ENCODE measurements around the gene DLGAP1. TPM values are rescaled to one million over a fixed set of nuclear protein-coding genes. Genes with fewer than 3 reads are reported as not detected.

Gene DLGAP1
- total and polyA plus RNA-seq, 2 experiments from 2014 or later, result 0.13 to 0.22 TPM

DNA sequence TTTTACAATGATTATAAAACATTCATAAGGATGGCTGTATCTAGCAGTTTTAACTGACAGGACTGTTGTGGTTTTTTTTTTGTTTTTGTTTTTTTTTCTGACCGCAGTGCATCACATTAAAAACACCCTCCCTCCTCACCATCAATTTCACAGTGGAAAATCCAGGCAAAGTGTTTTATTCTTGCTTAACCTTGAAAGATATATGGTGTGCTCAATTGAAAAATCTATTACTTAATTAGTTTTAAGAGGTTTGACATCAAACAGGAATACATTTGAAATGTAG is 250.7 kb downstream of the DLGAP1 start:
- H3K4me1 ChIP-seq (ENCODE audit: insufficient read depth), result no peaks in the 10 kb centered on the region

DNA sequence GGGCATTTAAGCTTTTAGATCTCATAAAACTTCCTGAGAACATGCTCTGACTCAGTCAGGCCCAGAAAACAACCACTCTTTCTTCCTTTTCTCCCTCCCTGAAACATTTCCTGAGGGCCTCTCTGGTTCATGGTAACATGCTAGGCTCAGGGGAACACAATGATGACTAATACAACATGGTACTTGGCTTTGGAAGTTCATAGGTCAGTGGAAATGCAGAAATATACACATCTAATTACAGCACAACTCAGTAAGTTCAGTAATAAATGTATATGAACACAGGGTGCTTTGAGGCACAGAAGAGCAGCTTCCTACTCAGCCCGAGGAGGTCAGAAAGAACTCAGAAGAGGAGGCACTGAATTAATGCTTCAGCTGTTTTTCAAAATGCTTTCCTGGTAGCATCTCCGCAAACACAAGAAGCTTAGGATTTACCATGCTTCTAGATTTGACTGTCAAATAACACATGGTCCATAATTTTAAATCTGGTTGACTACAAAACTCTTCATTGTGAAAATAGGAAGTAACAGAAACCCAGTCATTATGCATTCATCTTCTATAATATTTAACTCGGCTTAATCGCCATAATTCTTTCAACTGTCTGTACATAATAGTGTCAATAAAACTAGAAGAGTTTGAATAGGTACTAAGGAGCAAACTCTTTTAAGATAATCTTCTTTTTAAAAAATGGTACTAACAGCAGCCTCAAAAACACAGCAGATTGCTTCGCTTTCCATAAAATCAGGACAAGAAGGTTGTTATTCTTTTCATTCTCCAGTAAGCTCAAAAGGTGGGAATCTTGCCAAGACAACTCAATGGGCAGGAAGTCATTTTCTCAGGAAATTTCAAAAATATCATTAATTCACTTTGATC is 251.3 kb downstream of the DLGAP1 start:
- Histone ChIP-seq H3K27ac (no peak overlapping the region), H3K27me3 (replicated peaks; ENCODE audit: insufficient read depth) (no peaks in the 10 kb centered on the region), H2AFZ (no peak overlapping the region), H3K79me2 (ENCODE audit: insufficient read depth) (no peaks in the 10 kb centered on the region), H3K9me3 (ENCODE audit: low read depth) (no peaks in the 10 kb centered on the region), H3K36me3 (ENCODE audit: low read depth) (no peaks in the 10 kb centered on the region), H4K20me1 (ENCODE audit: insufficient read depth) (no peaks in the 10 kb centered on the region), H3K9me2 (ENCODE audit: insufficient read depth) (no peaks in the 10 kb centered on the region), H3K9ac (no peak overlapping the region), H3K4me2 (ENCODE audit: unreplicated experiment) (no peak overlapping the region), H3K4me3 (no peak overlapping the region), H3F3A (ENCODE audit: insufficient read depth) (no peaks in the 10 kb centered on the region), H3K4me1 (ENCODE audit: insufficient read depth) (no peaks in the 10 kb centered on the region)
- DNase-seq, result no peak
- in situ Hi-C loops (cut with MboI), result no loop called here
- TF ChIP-seq EZH2 (IDR thresholded peaks at IDR 0.05; ENCODE audit: insufficient read depth, poor library complexity, severe bottlenecking) (no peak), EZH2phosphoT487 (IDR thresholded peaks at IDR 0.05; ENCODE audit: insufficient read depth, low read depth) (no peak)
- WGBS, 2 experiments (ENCODE audit: low coverage in 1 of 2, low lambda C conversion rate in 2 of 2, missing lambda C conversion rate in 2 of 2), result 16 to 21% methylated on average over 5 of the region's 5 CpGs

More for the DNA sequence above, 250.7 kb downstream of the DLGAP1 start:
- Histone ChIP-seq H3K9me3 (ENCODE audit: low read depth) (no peaks in the 10 kb centered on the region), H3K79me2 (ENCODE audit: insufficient read depth) (no peaks in the 10 kb centered on the region), H3K27ac (no peak overlapping the region), H3F3A (ENCODE audit: insufficient read depth) (no peaks in the 10 kb centered on the region), H3K27me3 (replicated peaks; ENCODE audit: insufficient read depth) (no peaks in the 10 kb centered on the region), H3K9me2 (ENCODE audit: insufficient read depth) (no peaks in the 10 kb centered on the region), H3K9ac (no peak overlapping the region), H3K36me3 (ENCODE audit: low read depth) (no peaks in the 10 kb centered on the region), H3K4me3 (no peak overlapping the region), H2AFZ (no peak overlapping the region), H3K4me2 (ENCODE audit: unreplicated experiment) (no peak overlapping the region), H4K20me1 (ENCODE audit: insufficient read depth) (no peaks in the 10 kb centered on the region)
- TF ChIP-seq EZH2 (IDR thresholded peaks at IDR 0.05; ENCODE audit: insufficient read depth, poor library complexity, severe bottlenecking) (no peak), EZH2phosphoT487 (IDR thresholded peaks at IDR 0.05; ENCODE audit: insufficient read depth, low read depth) (no peak)
- in situ Hi-C loops (cut with MboI), result no loop called here
- DNase-seq, result no peak
- 14 to 18% methylated on average over 1 of the region's 1 CpG for WGBS, 2 experiments (ENCODE audit: low coverage in 1 of 2, low lambda C conversion rate in 2 of 2, missing lambda C conversion rate in 2 of 2)

DNA sequence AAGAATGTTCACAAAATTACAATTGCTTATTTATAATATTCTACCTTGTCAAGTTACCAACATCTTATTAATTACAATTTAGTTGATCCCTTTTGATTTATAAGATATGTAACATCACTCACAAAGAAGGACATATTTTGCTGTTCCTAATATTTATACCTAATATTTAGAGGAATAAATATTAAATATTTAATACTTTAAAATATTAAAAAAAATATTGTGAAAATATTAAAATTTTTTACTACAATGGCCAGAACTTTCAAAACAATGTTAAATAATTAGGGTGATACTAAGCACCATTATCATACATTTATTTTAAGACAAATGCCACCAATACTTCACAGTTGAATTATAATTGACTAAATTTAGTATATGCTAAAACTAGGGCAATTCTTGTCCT is 254.7 kb downstream of the DLGAP1 start:
- TF ChIP-seq EZH2phosphoT487 (IDR thresholded peaks at IDR 0.05; ENCODE audit: insufficient read depth, low read depth), result no peak
- in situ Hi-C loops (cut with MboI), result no loop called here
- Histone ChIP-seq H2AFZ (no peak overlapping the region), H3K36me3 (ENCODE audit: low read depth) (no peaks in the 10 kb centered on the region), H3K27me3 (replicated peaks; ENCODE audit: insufficient read depth) (no peaks in the 10 kb centered on the region), H3K9me2 (ENCODE audit: insufficient read depth) (no peaks in the 10 kb centered on the region), H3K9me3 (ENCODE audit: low read depth) (no peaks in the 10 kb centered on the region), H3F3A (ENCODE audit: insufficient read depth) (no peaks in the 10 kb centered on the region), H3K4me2 (ENCODE audit: unreplicated experiment) (no peak overlapping the region), H3K79me2 (ENCODE audit: insufficient read depth) (no peaks in the 10 kb centered on the region), H3K4me3 (no peak overlapping the region), H3K9ac (no peak overlapping the region), H3K27ac (no peak overlapping the region), H3K4me1 (ENCODE audit: insufficient read depth) (no peaks in the 10 kb centered on the region), H4K20me1 (ENCODE audit: insufficient read depth) (no peaks in the 10 kb centered on the region)
- DNase-seq, result no peak

DNA sequence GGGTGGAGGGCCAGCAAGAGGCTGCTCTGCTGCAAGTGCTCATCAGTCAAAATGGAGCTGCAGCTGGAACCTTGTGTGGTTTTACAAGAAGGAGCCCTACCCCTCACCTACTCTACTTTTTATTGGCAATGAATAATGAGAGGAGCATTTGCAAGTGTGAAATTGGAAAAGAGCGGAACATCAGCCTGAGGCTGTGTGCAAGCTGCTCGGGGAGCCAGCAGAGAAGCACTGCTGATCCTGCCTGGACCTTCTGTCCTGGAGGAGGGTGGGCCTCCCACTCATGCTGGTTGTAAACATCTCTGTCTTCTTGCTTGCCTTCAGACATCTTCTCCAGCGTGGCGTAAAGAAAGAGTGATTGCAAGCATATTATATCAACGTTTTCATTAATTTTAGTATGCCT is 256.2 kb downstream of the DLGAP1 start:
- no peak for DNase-seq
- Histone ChIP-seq H3K9ac (no peak overlapping the region), H3K9me3 (ENCODE audit: low read depth) (no peaks in the 10 kb centered on the region), H3K36me3 (ENCODE audit: low read depth) (no peaks in the 10 kb centered on the region), H3K79me2 (ENCODE audit: insufficient read depth) (no peaks in the 10 kb centered on the region), H2AFZ (no peak overlapping the region), H3K27ac (no peak overlapping the region), H3F3A (ENCODE audit: insufficient read depth) (no peaks in the 10 kb centered on the region), H3K4me3 (no peak overlapping the region), H4K20me1 (ENCODE audit: insufficient read depth) (no peaks in the 10 kb centered on the region), H3K4me2 (ENCODE audit: unreplicated experiment) (no peak overlapping the region), H3K27me3 (replicated peaks; ENCODE audit: insufficient read depth) (no peaks in the 10 kb centered on the region), H3K9me2 (ENCODE audit: insufficient read depth) (no peaks in the 10 kb centered on the region), H3K4me1 (ENCODE audit: insufficient read depth) (no peaks in the 10 kb centered on the region)
- no peak for TF ChIP-seq EZH2phosphoT487 (IDR thresholded peaks at IDR 0.05; ENCODE audit: insufficient read depth, low read depth)
- TF ChIP-seq EZH2 (IDR thresholded peaks at IDR 0.05; ENCODE audit: insufficient read depth, poor library complexity, severe bottlenecking), result no peak
- WGBS, 2 experiments (ENCODE audit: low coverage in 1 of 2, low lambda C conversion rate in 2 of 2, missing lambda C conversion rate in 2 of 2), result 14 to 17% methylated on average over 5 of the region's 5 CpGs
- in situ Hi-C loops (cut with MboI), result no loop called here

DNA sequence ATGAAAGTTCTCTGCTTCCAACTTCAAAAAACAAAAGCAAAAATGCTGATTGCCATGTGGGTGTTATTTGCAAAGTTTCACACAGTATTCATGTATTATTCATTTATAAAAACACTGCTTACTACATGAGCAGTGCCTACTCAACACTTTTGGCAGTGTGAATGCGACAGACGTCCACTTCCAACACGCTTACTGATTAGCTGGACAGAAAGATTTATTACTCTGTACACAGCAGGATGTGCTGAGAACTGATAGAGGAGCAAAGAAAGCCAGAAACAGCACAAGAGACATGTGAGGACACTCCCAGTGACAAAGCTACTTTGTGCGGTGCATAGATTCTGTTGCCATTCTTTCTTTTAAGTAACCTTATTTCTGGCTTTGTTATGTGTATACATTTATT is 258.8 kb downstream of the DLGAP1 start:
- Histone ChIP-seq H3K4me3 (no peak overlapping the region), H3K4me1 (ENCODE audit: insufficient read depth) (no peaks in the 10 kb centered on the region), H3K4me2 (ENCODE audit: unreplicated experiment) (no peak overlapping the region), H4K20me1 (ENCODE audit: insufficient read depth) (no peaks in the 10 kb centered on the region), H3F3A (ENCODE audit: insufficient read depth) (no peaks in the 10 kb centered on the region), H3K9me2 (ENCODE audit: insufficient read depth) (no peaks in the 10 kb centered on the region), H3K27ac (no peak overlapping the region), H2AFZ (no peak overlapping the region), H3K9me3 (ENCODE audit: low read depth) (no peaks in the 10 kb centered on the region), H3K27me3 (replicated peaks; ENCODE audit: insufficient read depth) (no peaks in the 10 kb centered on the region), H3K79me2 (ENCODE audit: insufficient read depth) (no peaks in the 10 kb centered on the region), H3K36me3 (ENCODE audit: low read depth) (no peaks in the 10 kb centered on the region), H3K9ac (no peak overlapping the region)
- no peak for TF ChIP-seq EZH2 (IDR thresholded peaks at IDR 0.05; ENCODE audit: insufficient read depth, poor library complexity, severe bottlenecking)
- TF ChIP-seq EZH2phosphoT487 (IDR thresholded peaks at IDR 0.05; ENCODE audit: insufficient read depth, low read depth), result no peak
- WGBS, 2 experiments (ENCODE audit: low coverage in 1 of 2, low lambda C conversion rate in 2 of 2, missing lambda C conversion rate in 2 of 2), result 18 to 21% methylated on average over 4 of the region's 4 CpGs
- in situ Hi-C loops (cut with MboI), result no loop called here
- no peak for DNase-seq
